Prostate gland (tissue), 2 donors: ENCODE results near the gene DPP9. TPM values are rescaled to one million over a fixed set of nuclear protein-coding genes. Genes with fewer than 3 reads are reported as not detected.

Experiments
- DNase-seq: peaks from one replicate; pipeline ENCODE4 v3.0.0-alpha.2; 2019; ENCODE audit warnings: low spot score
- H3K27ac ChIP-seq, 2 donors: fragments of 200-600 bp; sonication (generic); 2 replicates each; pipeline ENCODE4 v1.5.1; 2017 to 2019
- H3K27me3 ChIP-seq: fragments of 200-600 bp; sonication (generic); replicated peaks from 2 replicates; pipeline ENCODE4 v1.5.1; 2019; ENCODE audit not compliant: insufficient read depth
- H3K36me3 ChIP-seq, 2 donors: fragments of 200-600 bp; sonication (generic); 1 replicate in 1 of 2; 2 replicates in 1 of 2; pipeline versions ENCODE4 v1.5.1 to v1.8.1; 2017 to 2019
- H3K4me1 ChIP-seq: fragments of 200-600 bp; sonication (generic); replicated peaks from 2 replicates; pipeline ENCODE4 v1.5.1; 2019
- H3K4me3 ChIP-seq, 2 donors: fragments of 200-600 bp; sonication (generic); 2 replicates each; pipeline ENCODE4 v1.5.1; 2017 to 2019
- H3K9me3 ChIP-seq: fragments of 200-600 bp; sonication (generic); 2 replicates; pipeline ENCODE4 v1.5.1; 2017
- POLR2A ChIP-seq: fragments of 450-650 bp; IDR thresholded peaks from one replicate; pipeline ENCODE4 v1.6.1; 2016; ENCODE audit warnings: antibody characterized with exemption, mild to moderate bottlenecking
- POLR2AphosphoS5 ChIP-seq: sonication (generic); formaldehyde crosslinking; IDR thresholded peaks from one replicate; pipeline ENCODE4 v1.6.1; 2017; ENCODE audit warnings: antibody characterized with exemption
- WGBS: methylation state at CpG from one replicate; pipeline ENCODE4 v1.1.5; 2018; 5-methylcytosine and 5-hydroxymethylcytosine counted together
- intact Hi-C: fragments of 100-400 bp; cut with DNase I; formaldehyde crosslinking; loops from one replicate; pipeline ENCODE4 v1.14.2; 2022
- total RNA-seq, 2 donors: library from RNA; depleted of rRNA; stranded (reverse); fragments of >200 nt; gene quantifications; one replicate each; pipeline ENCODE4 v1.1.0, GENCODE V29; 2016
- TF ChIP-seq, protein P1 (sequence below), 4 experiments: fragments of 200-600 bp in 2 of 4; fragments of 450-650 bp in 2 of 4; sonication (generic) in 2 of 4; IDR thresholded peaks; 1 replicate in 3 of 4; 2 replicates in 1 of 4; pipeline ENCODE4 v1.5.1; 2016 to 2019; ENCODE audit warnings: antibody characterized with exemption in 4 of 4, mild to moderate bottlenecking in 2 of 4, moderate library complexity in 2 of 4

The DPP9 gene
- total RNA-seq, 2 donors from 2014 or later: 53.5 to 116 TPM

- Histone ChIP-seq H3K9me3 (no peaks in the 10 kb centered on the region), H3K36me3 (peaks cover 24 to 30% of the 10 kb centered on the region in 2 donors), H3K4me3 (no peak overlapping the region), H3K27ac (no peak overlapping the region), H3K27me3 (no peaks in the 10 kb centered on the region), H3K4me1 (no peaks in the 10 kb centered on the region)
- WGBS: 85% methylated on average over 9 of the region's 9 CpGs
- no peak for TF ChIP-seq POLR2AphosphoS5
- TF ChIP-seq, protein P1, sequence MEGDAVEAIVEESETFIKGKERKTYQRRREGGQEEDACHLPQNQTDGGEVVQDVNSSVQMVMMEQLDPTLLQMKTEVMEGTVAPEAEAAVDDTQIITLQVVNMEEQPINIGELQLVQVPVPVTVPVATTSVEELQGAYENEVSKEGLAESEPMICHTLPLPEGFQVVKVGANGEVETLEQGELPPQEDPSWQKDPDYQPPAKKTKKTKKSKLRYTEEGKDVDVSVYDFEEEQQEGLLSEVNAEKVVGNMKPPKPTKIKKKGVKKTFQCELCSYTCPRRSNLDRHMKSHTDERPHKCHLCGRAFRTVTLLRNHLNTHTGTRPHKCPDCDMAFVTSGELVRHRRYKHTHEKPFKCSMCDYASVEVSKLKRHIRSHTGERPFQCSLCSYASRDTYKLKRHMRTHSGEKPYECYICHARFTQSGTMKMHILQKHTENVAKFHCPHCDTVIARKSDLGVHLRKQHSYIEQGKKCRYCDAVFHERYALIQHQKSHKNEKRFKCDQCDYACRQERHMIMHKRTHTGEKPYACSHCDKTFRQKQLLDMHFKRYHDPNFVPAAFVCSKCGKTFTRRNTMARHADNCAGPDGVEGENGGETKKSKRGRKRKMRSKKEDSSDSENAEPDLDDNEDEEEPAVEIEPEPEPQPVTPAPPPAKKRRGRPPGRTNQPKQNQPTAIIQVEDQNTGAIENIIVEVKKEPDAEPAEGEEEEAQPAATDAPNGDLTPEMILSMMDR (IDR thresholded peaks at IDR 0.05): no peak
- TF ChIP-seq POLR2A: no peak
- DNase-seq: no peak
- intact Hi-C loops: no loop called here
Observed at GRCh38 chr19:4691373-4691772, 32.3 kb downstream of the DPP9 start.

DNA sequence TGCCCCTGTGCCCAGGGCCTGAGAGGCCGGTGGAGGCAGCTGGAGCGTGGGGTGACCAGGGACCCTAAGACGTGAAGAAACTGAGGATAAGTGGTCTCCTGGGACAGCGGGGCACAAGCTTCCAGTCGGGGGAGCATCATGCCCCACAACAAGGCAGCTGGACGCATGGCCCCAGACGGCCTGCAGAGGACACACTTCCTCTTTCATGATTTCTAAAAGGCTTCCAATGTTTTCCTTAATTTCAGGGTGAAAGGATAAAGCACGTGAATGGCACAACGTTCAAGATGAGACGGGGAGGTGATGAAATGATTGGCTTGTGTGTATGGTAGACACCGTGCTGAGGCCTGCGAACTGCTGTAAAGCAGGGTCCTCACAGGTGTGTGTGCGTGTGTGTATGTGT, 33.3 kb downstream of the DPP9 start:
- intact Hi-C loops: no loop called here
- 81% methylated on average over 13 of the region's 13 CpGs for WGBS
- Histone ChIP-seq H3K27ac (no peak overlapping the region), H3K27me3 (no peaks in the 10 kb centered on the region), H3K9me3 (no peaks in the 10 kb centered on the region), H3K4me3 (no peak overlapping the region), H3K4me1 (no peaks in the 10 kb centered on the region), H3K36me3 (peaks cover 24 to 25% of the 10 kb centered on the region in 2 donors)
- no peak for TF ChIP-seq POLR2A
- no peak for TF ChIP-seq POLR2AphosphoS5
- TF ChIP-seq, protein P1 (IDR thresholded peaks at IDR 0.05): no peak
- no peak for DNase-seq

GRCh38 chr19:4689403-4689802, 34.2 kb downstream of the DPP9 start:
- DNase-seq: no peak
- TF ChIP-seq POLR2AphosphoS5 (no peak), POLR2A (no peak)
- TF ChIP-seq, protein P1 (IDR thresholded peaks at IDR 0.05): no peak
- WGBS: 90% methylated on average over 8 of the region's 19 CpGs
- peaks cover 22 to 24% of the 10 kb centered on the region in 2 donors for H3K36me3 ChIP-seq
- no peak overlapping the region for H3K4me3 ChIP-seq
- no peaks in the 10 kb centered on the region for H3K27me3 ChIP-seq
- H3K9me3 ChIP-seq: no peaks in the 10 kb centered on the region
- no peak overlapping the region for H3K27ac ChIP-seq
- intact Hi-C loops: no loop called here
- H3K4me1 ChIP-seq: no peaks in the 10 kb centered on the region

DNA sequence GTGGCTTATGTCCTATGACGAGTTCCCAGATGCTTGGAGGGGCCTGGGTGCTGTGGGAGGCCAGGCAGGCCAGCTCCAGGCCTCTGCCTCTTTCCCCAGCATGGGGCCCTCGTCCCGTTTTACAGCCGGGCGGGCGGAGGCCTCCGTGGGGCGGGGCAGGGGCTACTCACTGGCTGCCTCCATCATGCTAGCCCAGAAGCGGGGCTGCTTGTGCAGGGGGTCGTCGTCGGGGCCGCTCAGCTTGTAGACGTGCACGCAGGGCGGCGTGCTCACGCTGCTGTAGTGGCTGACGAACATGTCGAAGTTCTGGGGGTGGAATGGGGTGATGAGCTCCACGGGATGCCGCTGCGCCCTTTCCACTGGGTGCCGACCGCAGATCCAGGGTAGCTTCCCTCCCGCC, 35.1 kb downstream of the DPP9 start:
- TF ChIP-seq, protein P1 (IDR thresholded peaks at IDR 0.05): no peak
- no peak for TF ChIP-seq POLR2AphosphoS5
- TF ChIP-seq POLR2A: no peak
- Histone ChIP-seq H3K4me1 (no peaks in the 10 kb centered on the region), H3K36me3 (peaks cover 22 to 24% of the 10 kb centered on the region in 2 donors), H3K4me3 (no peak overlapping the region), H3K27ac (no peak overlapping the region), H3K9me3 (no peaks in the 10 kb centered on the region), H3K27me3 (no peaks in the 10 kb centered on the region)
- 80% methylated on average over 25 of the region's 26 CpGs for WGBS
- no peak for DNase-seq
- intact Hi-C loops: no loop called here

- 79% methylated on average over 11 of the region's 11 CpGs for WGBS
- H3K27me3 ChIP-seq: no peaks in the 10 kb centered on the region
- H3K4me1 ChIP-seq: no peaks in the 10 kb centered on the region
- intact Hi-C loops: no loop called here
- H3K27ac ChIP-seq: no peak overlapping the region
- no peak for DNase-seq
- H3K36me3 ChIP-seq: peaks cover 18 to 29% of the 10 kb centered on the region in 2 donors
- no peak overlapping the region for H3K4me3 ChIP-seq
- TF ChIP-seq, protein P1 (IDR thresholded peaks at IDR 0.05): no peak
- no peak for TF ChIP-seq POLR2A
- no peak for TF ChIP-seq POLR2AphosphoS5
- H3K9me3 ChIP-seq: no peaks in the 10 kb centered on the region
Observed at GRCh38 chr19:4687396-4687795, 36.2 kb downstream of the DPP9 start.
